A673 (cell line): ENCODE data around the gene B3GALT5.

Experiments used
- CTCF ChIP-seq: fragments of 300-800, 200-600 bp; sonication (generic); conservative IDR thresholded peaks from 2 replicates; pipeline ENCODE4 v1.5.1; 2017; ENCODE audit warnings: low read depth, mild to moderate bottlenecking, antibody characterized with exemption, low read length, moderate library complexity, mixed read lengths
- EZH2 ChIP-seq: fragments of 200-600 bp; sonication (generic); IDR thresholded peaks from 2 replicates; pipeline ENCODE4 v1.6.1; 2017; ENCODE audit warnings: borderline replicate concordance, low read depth, mild to moderate bottlenecking, mixed read lengths, antibody characterized with exemption, low read length; ENCODE audit not compliant: poor library complexity, severe bottlenecking

GRCh38 chr21:39667353-39667891, 54.7 kb downstream of the B3GALT5 start:
- TF ChIP-seq CTCF (no peak), EZH2 (no peak)
